ENCODE results near the gene UBTD1.

DNA sequence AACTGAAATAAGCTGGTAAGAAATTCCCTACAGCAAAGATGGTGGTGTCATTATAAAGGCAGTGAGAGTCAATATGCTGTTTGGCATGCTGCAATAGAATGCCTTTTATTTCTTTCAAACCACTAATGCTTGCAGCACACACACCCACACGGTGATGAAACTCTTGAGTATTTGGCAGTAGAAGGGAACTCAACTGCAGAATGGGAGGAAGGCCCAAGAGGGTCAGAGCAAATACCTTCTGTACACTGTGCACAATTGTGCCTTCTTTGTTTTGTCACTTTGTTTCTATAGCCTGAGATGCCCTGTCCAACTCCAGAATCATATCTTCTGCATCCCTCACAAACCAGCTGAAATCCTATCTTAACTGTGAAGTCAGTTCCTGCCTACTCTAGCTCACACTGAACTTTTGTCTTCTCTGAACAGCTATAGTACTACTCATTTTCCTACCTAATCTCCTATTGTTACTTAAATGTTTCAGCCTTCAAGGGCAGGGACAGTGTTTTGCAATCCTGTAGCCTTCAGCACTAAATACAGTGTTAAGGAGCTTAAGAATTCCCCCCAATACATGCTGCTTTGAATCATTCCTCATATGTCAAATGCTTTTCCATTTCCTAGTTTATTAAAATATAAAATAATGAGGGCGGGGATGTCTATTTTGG, 22.7 kb upstream of the UBTD1 start:
- TF ChIP-seq EP300 (IDR thresholded peaks at IDR 0.05; ENCODE audit: borderline replicate concordance) (no peak), FOXM1 (IDR thresholded peaks at IDR 0.05; ENCODE audit: borderline replicate concordance, low read depth) (no peak)
